ENCODE results near the gene CEPT1.
"Not testable (repeated sequence)": the region's sequence is repeated elsewhere in the genome, so short reads cannot be mapped to it uniquely, and the experiment has no call there.

Gene CEPT1

DNA sequence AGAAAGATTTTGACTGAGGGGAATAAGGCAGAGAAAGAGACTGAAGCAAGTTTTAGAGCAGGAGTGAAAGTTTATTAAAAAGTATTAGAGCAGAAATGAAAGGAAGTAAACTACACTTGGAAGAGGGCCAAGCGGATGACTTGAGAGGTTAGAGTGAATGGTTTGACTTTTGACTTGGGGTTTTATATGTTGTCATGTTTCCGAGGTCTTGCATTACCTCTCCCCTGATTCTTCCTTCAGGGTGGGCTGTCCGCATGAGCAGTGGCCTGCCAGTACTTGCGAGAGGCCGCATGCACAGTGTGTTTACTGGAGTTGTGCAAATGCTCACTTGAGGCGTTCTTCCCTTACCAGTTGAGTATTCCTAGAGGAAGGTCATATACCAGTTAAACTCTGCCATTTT, 73.4 kb downstream of the CEPT1 start:
- DNase-seq = no peak

- DNase-seq = no peak
Measured at GRCh38 chr1:111214074-111214801, 74.2 kb downstream of the CEPT1 start.

- no peak for DNase-seq
Measured at GRCh38 chr1:111214884-111215283, 74.9 kb downstream of the CEPT1 start.

DNA sequence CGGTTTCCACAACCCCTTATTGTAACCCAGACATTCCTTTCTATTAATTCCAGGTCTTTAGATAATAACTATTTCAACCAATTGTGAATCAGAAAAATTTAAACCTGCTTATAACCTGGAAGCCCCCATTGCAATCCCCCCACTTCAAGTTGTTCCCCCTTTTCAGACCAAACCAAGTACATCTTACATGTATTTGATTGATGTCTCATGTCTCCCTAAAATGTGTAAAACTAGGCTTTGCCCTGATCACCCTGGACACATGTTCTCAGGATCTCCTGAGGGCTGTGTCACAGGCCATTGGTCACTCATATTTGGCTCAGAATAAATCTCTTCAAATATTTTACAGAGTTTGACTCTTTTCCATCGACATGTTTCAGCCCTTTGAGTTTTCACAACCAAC, 75.3 kb downstream of the CEPT1 start:
- not testable (repeated sequence) for DNase-seq

DNA sequence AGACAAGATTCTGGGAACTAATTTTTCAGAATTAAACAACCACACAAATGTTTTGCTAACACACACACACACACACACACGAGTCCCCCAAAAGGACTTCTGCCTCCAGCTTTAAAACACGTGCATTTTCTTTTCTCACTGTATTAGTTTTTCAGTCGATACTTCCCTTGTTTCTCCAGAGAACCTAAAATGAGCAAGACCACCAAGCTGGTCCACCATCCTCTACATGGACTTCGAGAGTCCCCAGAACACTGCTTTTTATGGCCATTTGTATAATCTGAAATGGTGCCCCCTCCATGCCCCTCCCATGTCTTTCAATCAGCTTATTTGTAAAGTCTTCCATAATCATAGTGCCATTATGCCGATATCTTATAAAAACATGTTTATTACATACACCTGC, 76.7 kb downstream of the CEPT1 start:
- no peak for DNase-seq

GRCh38 chr1:111217183-111217910, 77.3 kb downstream of the CEPT1 start:
- no peak for DNase-seq

GRCh38 chr1:111218701-111219556, 78.9 kb downstream of the CEPT1 start:
- DNase-seq = no peak

DNA sequence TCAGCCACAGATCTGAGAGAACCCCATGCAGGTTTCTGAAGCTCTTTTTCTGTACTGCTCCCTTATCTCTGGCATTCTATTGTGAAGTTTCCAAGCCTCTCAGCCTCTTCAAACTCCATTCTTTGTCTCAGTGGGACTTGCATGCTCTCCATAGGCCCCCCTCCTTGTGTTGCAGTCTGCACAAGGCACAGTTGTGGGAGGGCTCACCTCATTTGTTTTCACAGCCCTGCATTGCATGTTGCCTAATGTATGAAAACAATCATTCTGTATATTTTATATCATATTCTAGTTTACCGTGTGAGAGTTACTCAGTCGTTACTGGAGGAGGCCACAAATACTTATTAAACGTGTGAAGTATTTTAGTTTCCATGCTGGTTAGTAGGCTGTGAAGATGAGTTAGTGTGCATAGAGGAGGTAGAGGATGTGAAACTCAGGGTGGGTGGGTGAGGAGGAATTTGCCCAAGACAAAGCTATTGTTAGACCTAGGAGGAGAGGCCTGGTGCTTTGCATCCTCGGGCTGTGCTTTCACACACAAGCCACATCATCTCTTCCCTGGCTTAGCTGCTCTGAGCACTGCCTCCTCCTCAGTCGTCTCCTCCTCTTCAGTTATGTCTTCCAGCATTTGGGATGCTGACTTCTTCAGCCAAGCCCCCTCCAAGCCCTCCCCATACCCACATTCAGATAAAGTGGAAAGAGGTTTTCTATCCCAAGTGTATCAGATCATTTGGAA, 79.7 kb downstream of the CEPT1 start:
- DNase-seq = no peak

DNA sequence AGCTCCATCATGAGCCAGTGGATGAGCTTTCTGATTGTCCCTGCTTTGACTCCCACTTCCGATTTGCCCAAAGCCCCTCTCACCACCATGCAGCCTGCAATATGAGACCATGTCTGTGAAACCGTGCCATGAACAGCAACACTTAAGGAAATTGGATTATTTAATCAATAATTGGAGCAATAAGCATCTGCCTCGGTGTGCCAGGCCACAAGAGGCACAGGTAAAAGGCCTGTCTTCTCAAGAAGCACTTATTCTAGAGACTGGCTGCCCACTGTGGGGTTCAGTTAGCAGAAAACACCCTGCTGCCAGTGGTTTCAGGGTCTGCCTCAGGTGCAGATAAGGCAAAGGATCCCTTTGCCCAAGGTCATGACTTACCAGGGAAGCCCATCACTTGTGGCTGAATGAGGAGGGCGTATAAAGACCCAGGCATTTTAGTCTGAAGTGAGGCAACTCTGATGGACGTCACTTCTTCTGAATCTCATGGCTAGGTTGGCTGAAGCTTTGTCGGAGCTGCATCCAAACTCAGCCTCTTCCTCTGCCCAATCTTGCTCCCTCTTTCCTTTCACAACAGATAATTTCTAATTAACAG, 80.4 kb downstream of the CEPT1 start:
- DNase-seq = no peak

DNA sequence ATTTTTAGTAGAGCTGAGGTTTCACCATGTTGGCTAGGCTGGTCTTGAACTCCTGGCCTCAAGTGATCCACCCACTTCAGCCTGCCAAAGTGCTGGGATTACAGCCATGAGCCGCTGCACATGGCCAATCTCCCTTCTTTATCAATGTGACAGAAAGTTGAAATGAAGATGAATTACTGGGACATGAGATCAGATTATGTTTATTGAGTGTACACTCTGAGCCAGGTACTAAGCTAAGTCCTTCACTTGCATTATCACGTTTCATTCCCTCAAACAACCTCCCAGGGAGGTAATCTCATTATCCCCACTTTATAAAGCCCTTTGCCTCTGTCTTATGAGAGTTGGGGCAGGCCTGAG, 81.2 kb downstream of the CEPT1 start:
- DNase-seq = no peak

DNA sequence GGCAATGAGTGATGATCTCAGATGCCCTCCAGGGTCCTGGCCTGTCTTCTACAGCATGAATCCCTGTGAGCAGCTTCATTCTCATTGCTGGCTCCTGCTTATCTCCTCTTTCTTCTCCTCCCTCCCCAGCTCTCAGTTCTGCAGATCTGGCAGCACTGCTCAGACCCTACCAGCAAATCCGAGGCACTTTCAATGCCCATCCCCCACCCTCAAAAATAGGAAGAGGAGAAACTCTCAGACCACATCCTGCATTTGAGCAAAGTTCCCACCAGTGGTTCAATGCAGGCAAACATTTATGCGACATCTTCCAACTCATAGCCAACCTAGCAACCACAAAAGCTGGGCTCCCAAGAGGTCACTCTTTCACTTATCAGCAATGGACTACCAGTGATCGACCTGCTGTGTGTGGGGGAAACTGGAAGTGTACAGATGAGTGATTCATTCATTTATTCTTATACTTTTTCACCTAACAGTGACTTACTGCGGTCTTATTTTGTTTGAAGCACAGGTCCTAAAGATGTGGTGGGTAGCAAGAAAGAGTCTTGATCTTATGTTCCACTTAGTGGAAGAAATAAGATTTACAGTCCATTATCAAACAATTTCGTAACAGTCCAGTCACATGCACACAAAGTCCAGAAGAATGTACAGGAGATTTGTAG, 81.7 kb downstream of the CEPT1 start:
- DNase-seq = no peak

DNA sequence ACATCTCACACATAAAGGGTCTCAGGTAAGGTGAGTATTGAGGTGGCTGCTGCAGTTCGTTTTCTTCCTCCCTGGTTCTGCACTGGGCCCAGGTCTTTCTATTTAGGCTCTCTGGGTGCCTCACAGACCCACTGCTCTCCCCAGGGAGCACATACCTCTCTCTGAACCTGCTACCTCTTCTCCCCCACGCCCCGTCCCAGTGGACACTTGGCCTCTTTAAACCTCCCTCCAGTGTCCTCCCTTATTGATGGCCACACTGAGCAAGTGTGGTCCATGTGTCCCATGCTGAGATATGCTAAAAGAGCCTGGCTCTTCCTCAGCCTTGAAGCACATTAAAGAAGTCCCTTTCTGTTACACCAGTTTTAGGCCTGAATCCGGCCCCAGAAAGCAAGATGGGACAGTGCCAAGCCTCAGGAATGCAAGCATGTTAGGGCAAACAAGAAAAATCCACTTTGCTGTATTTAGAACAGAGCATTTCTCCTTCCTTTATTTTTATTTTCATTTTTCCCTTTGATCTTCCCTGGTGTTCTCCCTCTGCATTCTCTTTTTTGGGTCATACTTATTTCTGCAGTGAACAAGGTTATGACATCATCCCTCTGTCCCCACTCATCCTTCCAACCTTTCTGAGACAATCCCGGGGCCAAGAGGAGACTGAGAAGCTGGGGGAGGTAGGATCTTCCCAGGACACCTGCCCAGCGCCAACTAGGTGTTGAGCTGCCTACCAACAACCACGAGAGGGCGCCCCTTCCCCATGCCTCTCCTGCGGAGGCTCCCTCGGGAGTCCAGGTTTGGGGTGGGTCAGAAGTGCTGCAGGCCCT, 82.5 kb downstream of the CEPT1 start:
- DNase-seq = no peak

- no peak for DNase-seq
Measured at GRCh38 chr1:111223126-111223685, 83.2 kb downstream of the CEPT1 start.

DNA sequence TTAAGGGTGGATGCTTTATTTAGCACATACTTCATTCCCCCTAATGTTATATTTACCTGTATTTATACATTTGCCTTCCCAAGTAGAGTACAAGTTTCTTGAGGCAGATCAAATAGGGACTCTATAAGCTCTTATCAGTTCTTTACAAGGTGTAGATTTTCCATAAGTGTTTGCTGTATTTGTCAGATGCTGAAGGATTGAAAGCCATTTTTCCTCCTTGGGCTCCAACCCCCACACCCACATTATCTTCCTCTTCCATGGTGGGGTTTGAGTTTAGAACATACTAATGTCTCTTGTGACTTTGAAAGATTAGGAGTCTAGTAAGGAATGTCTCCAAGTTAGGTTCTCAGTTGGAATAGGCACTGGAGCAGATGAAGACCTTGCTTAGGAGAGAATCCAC, 85.1 kb downstream of the CEPT1 start:
- no peak for DNase-seq

GRCh38 chr1:111225717-111226400, 85.8 kb downstream of the CEPT1 start:
- DNase-seq = no peak

- no peak for DNase-seq
Measured at GRCh38 chr1:111227434-111227833, 87.4 kb downstream of the CEPT1 start, which contains the start of gene CHI3L2. TSS of gene CHI3L2 (plus strand) at chr1:111227713. CDS start at chr1:111227730, 17 bp downstream.

GRCh38 chr1:111227851-111228747, 88.1 kb downstream of the CEPT1 start:
- no peak for DNase-seq

GRCh38 chr1:111228748-111229126, 88.7 kb downstream of the CEPT1 start:
- DNase-seq = no peak

DNA sequence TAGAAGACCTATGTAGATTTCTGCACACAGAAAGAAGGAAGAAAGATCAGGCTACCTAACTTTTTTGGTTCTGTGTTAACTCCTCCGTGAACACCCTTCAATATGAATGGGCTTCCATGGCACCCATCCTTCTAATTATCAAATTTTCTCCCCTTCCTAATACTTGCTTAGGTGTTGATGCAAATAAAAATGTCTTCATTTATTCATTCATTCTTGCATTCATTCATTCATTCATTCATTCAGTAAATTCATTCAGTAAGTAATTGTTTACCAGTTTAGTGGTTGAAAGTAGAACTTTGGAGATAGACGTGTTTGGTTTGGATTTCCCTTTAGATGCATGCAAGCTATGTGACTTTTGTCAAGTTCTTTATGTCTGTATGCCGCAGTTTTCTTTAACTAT, 92.1 kb downstream of the CEPT1 start:
- DNase-seq = no peak
